ENCODE measurements around the gene ARRDC4.
A peak's percentile ranks its signal among the peaks of the same experiment; 100 is the strongest.

ARRDC4 gene

DNA sequence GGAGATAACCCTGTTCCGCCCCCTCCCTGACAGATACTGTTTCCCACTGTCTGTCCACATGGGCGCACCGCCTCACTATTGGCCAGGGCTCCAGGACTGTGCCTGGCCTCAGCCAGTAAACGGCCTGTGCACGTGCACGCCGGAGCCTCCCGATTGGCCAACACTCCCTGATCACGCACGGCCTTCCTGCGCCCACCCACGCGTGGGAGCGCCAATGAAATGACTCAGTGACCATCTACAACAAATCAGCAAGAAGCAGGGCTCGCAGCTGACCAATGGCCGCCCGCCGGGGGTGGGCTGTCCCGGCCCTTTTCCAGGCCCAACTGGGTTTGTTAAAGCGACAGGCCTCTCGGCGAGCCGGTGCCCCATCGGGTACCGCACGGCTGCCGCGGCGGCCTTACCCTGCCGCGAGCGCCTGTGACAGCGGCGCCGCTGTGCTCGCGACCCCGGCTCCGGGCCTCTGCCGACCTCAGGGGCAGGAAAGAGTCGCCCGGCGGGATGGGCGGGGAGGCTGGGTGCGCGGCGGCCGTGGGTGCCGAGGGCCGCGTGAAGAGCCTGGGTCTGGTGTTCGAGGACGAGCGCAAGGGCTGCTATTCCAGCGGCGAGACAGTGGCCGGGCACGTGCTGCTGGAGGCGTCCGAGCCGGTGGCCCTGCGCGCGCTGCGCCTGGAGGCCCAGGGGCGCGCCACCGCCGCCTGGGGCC lies at the start of gene ARRDC4:
TSS of gene ARRDC4 (plus strand) at position 340 of the 703 bp plus-strand sequence. CDS start at position 499, 159 bp downstream.
- DNase-seq (ENCODE audit: low read depth): peak; percentile 99

GRCh38 chr15:97914711-97915110 lies 45.8 kb upstream of the ARRDC4 start:
- no peak for DNase-seq (ENCODE audit: low read depth)

- DNase-seq (ENCODE audit: low read depth): no peak
These were observed 45.2 kb upstream of the ARRDC4 start for GRCh38 chr15:97915261-97915660.

DNA sequence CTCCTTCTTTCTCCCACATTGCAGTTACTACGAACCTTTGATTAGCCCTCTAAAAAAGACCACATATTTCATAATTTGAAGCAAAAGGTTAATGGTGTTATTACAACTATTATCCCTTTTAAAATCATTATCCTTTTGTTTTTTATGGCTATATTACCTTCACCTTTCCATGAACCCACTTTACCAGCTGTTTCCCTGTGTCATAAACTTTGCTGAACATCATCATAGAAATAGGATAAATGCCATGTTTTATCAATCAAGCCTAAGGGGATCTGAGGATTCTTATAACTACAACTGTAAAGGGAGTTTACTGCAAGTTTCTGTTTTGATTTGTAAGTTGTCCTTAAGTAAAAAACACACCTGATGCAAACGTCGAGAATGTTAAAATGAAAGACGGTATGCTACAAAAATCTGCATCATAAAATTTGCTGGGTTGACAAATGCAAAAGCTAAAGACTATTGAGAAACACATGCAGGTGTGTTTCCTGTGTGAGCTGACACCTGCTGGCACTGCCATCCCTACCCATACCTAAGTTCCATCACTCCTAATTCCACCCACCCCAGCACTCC lies 39.1 kb upstream of the ARRDC4 start:
- no peak for DNase-seq (ENCODE audit: low read depth)

GRCh38 chr15:97929456-97930229 lies 30.9 kb upstream of the ARRDC4 start:
- DNase-seq (ENCODE audit: low read depth): no peak

GRCh38 chr15:97930230-97930629 lies 30.3 kb upstream of the ARRDC4 start:
- no peak for DNase-seq (ENCODE audit: low read depth)

GRCh38 chr15:97931314-97931713 lies 29.2 kb upstream of the ARRDC4 start:
- no peak for DNase-seq (ENCODE audit: low read depth)

GRCh38 chr15:97933589-97933988 lies 26.9 kb upstream of the ARRDC4 start:
- DNase-seq (ENCODE audit: low read depth): no peak

- DNase-seq (ENCODE audit: low read depth): no peak
These were observed 19.5 kb upstream of the ARRDC4 start for GRCh38 chr15:97940993-97941392.

DNA sequence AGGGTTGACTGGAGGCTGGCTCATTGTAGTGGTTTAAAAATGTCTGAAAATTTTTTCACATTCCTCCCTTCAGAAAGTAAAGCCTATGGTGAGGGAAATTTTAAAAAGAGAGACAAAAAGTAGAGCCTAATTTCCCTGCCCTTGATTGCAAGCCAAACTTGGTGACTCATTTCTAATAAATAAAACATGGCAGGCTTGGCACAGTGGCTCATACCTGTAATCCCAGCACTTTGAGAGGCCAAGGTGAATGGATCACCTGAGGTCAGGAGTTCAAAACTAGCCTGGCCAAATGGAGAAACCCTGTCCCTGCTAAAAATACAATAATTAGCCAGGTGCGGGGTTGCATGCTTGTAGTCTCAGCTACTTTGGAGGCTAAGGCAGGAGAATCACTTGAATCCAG lies 18.9 kb upstream of the ARRDC4 start:
- DNase-seq (ENCODE audit: low read depth): no peak

DNA sequence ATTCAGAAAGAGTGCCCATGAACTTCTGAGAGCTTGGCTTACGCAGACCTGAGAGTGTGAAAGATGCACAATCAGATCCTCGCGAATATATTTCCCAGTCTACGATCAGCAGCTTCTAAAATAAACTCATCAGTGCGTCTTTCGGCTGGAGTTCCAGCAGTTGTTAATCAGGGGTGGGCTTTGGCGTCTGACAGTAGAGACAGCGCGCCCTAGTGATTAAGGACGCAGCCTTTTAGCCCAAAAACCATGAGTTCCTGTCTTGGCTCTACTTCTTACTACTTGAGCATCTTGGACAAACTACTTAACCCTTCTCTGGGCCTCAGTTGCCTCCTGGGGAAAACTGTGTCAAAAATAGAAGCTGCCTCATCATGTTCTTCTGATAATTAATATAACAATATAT lies 15.8 kb upstream of the ARRDC4 start:
- no peak for DNase-seq (ENCODE audit: low read depth)

- DNase-seq (ENCODE audit: low read depth): no peak
These were observed 12.8 kb upstream of the ARRDC4 start for GRCh38 chr15:97947465-97948260.

DNA sequence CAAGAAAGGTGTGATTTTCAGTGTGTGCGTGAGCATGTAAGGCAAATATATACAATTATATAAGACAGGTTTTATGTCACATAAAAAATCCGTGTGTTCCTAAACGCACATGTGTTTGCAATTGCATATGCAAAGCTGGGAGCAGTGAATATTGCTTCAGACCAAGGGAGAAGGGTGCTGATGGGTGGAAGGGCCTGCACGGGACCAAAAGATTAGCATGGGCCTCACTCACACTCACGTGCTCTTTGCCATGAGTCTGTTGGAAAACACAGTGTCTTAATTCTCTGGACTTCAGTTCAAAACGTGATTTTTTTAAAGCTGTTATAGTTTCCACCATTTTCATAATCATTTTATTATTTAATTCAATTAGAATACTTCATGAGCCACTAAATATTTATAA lies 7.2 kb upstream of the ARRDC4 start:
- no peak for DNase-seq (ENCODE audit: low read depth)

GRCh38 chr15:97953748-97954147 lies 6.8 kb upstream of the ARRDC4 start:
- DNase-seq (ENCODE audit: low read depth): no peak

DNA sequence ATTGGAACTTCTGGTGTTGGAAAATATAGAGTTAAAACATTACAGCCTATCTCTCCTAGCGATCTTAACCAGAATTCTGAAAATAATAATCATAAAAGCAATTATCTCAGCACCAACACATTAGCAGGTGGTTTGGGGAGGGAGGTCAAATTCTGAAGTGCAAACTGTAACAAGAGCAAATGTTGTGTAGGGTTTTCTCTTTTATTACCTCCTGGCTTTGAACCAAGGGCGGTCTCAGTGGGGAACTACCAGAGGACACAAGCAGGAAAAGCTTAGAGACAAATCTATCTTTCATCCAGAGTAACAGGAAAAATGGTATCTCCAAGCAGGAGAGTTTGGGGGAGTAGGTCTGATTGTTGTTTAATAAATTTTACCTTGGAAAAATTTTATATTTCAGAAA lies 5.5 kb upstream of the ARRDC4 start:
- no peak for DNase-seq (ENCODE audit: low read depth)

DNA sequence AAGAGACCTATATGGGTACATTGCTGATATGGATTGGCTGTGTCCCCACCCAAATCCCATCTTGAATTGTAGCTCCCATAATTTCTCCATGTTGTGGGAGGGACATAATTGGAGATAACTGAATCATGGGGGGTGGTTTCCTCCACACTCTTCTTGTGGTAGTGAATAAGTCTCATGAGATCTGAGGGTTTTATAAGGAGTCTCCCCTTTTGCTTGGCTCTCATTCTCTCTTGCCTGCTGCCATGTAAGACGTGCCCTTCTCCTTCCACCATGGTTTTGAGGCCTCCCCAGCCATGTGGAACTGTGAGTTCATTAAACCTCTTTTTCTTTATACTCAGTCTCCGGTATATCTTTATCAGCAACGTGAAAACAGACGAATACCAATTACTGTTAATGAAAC lies 5.0 kb upstream of the ARRDC4 start:
- no peak for DNase-seq (ENCODE audit: low read depth)

GRCh38 chr15:97959724-97960363 lies 659 bp upstream of the ARRDC4 start:
- no peak for DNase-seq (ENCODE audit: low read depth)

DNA sequence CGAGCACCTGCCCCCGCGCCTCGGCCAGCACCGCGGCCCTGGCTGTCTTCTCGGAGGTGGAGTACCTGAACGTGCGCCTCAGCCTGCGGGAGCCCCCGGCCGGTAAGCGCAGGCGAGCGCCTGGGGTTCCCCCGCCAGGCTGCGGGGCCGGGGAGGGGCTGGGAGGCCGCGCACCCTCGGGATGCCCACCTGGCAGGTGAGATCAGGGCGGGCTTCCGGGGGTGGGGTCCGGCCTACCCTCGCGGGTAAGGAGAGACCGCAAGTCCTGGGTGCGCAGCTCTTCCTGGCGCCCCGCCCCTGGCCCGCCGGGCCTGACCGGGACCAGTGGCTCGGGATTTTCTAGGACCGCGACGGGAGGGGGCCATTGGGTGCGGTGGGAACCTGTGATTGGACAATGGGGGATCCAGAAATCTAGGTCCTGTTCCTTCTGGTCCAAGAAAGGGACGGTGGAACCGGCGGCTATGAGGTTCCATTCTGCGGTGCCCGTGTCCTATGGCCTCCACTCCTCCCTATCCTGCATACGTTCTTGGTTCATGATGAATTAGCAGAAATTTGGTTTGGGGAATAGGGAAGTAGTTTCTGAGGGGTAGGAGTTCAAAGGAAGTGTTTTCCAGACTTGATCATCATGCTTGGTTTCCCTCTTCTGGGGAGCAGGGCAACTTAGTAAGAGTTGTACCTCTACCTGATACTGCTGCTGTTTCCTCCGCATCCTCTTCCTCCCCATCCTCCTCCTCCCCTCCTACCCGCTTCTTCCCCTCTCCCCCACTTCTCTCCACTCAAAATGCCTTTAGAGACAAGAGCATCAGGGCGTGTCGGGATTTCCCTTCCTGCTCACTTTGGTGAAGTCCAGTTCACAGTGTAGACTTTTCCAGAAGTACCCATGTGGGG lies 808 bp downstream of the ARRDC4 start:
- no peak for DNase-seq (ENCODE audit: low read depth)

- DNase-seq (ENCODE audit: low read depth): no peak
These were observed 1.8 kb downstream of the ARRDC4 start for GRCh38 chr15:97962263-97962662.

GRCh38 chr15:97963779-97964178 lies 3.3 kb downstream of the ARRDC4 start:
- no peak for DNase-seq (ENCODE audit: low read depth)

- no peak for DNase-seq (ENCODE audit: low read depth)
These were observed 5.7 kb downstream of the ARRDC4 start for GRCh38 chr15:97966246-97966645.

Measured in HS-27A (cell line).